HG03558 (cell line): Measurements from ENCODE around the gene ALDH1L1.

Source experiments
- ATAC-seq: cut with Tn5 transposase; IDR thresholded peaks from one replicate; pipeline ENCODE4 v1.9.1; 2021; ENCODE audit warnings: moderate number of reproducible peaks; ENCODE audit not compliant: unreplicated experiment; ENCODE audit errors: extremely low read depth

The ALDH1L1 gene

DNA sequence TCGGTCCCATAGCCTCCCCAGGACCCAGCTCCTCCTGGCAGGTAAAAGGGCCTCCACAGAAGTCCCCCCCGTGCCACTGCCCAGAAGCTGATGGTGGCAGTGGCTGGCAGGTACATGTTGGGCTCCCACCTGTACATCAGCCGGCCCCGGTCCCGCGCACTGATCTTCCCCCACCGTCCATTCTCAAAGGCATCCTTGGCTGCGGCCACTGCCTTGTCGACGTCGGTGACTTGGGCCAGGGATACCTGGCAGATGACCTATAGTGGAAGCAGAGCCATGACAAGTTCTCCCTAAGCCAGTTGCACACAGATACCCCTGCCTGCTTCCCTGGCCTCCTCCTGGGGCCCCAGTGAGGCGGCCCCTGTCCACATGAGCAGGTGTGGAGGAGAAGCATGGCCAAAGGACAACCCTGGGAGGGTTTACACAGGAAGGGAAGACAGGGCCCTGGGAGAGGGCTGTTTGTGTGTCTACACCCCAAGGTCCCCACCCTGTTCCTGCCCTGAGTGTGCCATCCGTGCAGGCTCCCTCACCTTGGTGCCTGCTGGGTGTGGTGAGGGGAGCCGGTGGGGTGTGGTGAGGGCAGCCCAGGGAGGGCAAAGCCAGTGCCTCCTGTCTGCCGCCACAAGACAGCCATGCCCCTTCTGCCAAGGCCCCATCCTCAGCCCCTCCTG is 44.8 kb downstream of the ALDH1L1 start:
- ATAC-seq = no peak

DNA sequence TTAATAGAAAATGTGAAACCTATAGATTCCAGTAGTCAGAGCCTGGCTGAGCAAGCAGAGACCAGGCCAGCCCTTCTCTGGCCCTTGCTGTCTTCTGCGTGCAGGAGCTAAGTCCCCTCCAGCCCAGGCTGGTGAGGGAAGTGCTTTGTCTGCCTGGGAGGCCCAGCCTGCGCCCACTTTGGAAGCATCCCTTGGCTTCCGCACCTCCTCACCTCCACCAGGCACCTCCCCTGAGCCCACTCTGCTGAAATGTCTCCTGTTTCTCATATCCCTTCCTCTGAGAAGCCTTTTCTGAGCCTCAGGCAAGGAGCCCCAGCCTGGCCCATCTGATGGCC is 45.3 kb downstream of the ALDH1L1 start:
- no peak for ATAC-seq

DNA sequence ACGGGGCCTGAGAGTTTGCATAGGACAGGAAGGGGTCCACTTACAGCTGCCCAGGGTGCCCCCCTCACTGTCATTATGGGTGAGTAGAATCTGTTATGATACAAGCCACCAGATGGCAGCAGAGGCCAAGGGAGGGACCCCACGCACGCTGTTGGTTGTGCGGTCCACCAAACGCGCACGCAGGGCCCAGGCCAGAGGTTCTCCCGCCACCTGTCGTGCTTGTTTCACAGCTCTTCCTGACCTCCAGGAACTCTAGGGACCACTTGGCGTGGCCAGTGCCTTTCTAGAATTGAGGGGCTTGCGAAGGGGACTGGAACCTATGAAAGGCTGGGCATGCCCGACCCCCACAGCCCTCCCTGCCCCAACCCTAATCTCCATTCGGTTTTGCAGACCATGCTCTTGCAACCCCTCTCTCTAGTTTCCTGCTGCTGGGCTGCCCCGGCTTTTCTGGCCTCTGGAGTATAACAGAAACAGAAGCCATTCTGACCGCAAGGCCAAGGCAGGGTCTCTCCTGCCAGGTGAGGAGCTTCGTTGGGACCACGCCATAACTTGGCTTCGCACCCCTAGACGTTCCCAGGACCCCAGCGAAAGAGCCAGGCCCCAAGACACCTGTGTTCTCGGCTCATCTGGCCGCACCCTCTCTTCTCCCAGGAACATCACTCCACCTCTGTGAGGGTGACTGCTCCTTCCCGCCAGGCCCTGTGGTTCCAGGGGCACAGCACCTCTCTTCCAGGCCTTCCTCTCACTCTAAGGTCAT is 46.0 kb downstream of the ALDH1L1 start:
- ATAC-seq = no peak

DNA sequence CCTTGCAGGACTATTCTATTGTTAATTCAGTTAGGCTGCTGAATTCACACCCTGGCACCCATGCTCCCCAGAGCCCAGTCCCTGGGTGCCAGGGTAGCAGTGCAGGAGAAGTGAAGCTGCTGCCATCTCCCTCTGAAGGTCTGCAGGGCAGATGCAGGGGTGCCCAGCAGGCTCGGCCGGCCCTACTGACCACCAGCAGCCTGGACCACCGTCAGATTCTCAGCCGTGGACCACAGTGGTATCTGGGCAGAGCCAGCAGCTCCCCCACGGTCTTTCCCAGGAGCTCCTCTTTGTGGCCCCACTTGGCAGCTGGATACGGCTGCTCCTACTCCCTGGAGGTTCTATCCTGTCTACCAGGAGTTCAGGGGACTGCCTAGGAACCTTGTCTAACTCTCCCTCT is 46.8 kb downstream of the ALDH1L1 start:
- ATAC-seq = no peak

DNA sequence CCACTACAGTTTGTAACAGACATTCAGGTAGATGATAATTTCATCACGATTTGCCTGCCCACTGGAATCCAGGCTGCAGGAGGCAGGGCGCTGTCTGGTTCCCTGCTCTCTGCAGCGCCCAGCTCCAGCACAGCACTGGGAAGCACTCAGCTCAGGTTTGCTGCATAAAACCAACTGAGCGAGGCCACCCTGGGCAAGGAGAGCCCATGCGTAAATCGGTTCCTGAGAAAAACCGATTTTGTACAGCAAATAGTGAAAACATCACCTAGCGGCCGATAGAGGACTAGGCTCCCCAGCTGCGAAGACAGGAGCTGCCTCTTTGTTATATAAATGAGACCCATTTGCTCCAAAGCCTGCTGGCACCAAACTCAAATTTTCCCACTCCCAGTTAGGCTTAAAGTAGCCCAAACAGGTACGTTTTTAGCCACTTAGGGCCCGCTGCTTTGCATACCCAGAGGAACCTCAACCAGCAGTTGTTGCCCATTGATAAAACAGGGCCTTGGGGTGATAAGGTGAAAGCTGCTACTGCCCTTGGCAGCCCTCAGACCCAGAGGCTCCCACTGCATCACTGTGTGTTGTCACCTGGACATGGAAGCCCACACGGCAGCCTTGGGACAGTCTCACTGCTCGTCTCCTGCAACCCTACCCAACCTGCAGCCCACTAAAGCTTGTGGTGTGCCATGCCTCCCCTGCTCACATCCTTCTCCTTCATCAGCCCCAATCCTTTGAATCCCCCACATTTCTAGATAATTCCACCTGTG is 47.5 kb downstream of the ALDH1L1 start:
- no peak for ATAC-seq

DNA sequence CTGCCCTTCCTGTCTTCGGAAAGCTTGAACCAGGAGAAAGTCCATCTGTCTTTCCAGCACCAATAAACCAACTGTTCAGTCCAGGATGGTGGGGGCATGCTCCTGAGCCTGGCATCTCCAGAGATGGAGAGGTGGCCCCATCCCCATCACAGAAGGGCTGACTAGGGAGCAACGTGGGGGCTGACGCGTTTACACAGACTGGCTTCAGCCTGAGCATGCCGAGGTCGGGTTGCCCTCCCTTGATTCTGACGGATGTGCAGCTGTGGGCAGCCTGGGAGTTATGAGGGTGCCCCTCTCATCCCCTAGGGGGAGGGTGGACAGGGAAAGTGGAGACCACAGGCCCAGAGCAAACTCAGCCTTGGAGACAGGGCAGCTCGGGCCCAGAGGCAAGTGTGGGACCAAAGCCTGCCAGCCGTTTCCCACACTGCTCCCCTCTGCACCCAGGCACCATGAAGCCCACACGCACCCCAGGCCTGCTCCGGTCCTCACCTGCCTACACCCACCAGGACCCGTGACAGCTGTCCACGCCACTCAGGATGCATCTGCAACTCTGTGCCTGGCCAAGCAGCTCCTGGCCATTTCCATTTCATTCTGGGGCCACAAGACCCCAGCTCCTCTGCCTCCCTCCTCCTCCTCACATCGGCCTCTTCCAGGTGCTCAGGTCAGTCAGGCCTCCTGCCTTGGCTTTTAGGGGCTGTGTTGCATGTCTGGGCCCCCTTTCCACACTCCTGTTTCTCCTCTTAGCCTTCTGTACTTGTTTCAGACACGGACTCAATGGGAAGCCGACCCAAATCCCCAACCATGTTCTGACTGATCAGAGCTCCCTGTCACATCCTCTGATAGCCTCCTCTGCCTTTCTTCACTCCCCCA is 48.3 kb downstream of the ALDH1L1 start:
- ATAC-seq = no peak

DNA sequence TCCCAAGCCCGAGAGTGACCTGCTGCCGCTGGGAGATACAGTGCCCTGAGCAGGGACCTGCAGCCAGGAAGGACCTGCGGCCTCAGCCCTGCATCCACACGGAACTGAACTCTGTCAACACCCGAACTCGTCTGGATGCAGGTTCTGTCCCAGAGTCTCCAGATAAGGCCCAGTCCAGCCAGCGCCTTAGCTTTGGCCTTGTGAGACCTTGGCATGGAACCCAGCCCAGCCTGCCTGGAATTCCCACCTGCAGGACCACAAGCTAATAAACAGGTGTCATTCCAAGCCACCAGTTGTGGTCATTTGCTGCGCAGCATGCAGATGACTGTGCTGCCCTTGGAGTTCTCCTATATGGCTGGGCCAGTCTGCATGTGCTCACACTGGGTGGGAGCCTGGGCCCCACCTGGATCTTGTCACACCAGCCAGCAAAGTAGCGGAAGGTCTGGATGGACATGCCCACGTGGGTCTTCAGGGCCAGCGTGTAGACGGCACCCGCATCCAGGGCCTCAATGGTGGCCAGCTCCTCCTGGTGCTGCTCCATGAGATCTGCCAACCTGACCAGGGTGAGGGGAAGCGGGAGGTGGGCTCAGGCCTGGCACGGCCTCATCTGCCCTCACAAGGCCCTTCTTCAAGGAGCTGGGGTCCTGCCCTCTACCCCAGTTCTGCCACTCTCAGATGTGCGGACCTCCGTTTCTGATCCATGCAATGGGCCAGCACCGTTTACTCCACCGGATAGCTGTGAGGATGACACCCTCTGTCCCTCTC is 49.2 kb downstream of the ALDH1L1 start:
- ATAC-seq = no peak

DNA sequence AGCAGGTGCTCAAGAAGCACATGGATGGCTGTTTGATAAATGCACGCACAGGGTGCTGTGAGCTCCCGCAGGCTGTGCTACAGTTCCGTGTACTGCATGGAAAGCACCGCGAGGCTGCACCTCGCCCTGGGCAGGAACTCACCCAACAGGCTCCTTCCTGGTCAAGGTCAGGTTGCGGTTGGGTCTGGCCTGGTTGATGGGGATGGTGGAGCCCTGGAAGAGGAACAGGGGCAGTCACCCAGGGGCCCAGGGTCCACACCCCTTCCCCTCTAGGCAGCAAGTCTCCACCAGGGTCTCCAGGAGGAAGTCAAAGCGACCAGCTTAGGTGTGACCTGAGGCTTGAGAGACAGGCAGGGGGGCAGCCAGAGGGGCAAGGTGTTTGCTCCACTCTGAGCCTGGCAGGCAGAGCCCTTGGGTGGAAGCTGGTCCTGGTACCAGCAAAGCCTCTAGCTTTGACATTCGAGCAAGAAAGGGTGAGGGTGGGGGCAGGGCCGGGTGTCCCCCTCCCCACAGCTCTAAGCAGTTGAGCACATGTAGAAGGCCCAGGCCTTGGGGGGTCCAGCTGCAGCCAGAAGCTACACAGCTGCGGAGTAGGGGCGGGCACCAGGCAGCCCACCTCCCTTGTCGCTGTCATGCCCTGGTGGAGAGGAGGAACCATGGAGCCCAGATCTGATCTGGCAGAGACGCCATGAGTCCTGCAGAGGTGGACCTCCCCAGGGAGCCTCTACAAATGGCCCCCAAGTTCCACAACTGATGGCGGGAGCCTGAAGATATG is 50.1 kb downstream of the ALDH1L1 start:
- ATAC-seq = no peak

DNA sequence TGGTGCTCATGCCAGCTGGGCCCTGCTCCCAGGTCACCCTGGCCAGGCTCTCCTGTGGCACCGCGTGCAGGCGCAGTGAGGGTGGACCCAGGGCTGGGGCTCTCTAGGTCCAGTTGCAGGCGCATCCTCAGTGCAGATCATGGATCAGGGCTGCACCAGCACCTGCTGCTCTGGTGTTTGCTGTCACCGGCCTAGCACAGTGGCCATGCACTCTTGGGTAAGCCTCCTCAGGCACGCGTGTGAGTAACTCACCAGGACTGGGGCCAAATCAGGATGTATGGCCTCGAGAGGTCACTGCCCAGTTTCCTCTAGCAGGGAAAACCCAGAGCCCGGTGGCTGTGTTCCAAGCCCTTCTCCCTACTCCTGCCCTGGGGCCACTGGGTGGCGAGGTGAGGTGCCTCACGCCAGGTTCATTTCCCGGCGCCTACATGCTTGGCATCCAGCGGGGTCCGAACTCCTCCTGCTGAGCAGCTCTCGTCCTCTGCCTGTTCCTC is 50.9 kb downstream of the ALDH1L1 start:
- no peak for ATAC-seq

DNA sequence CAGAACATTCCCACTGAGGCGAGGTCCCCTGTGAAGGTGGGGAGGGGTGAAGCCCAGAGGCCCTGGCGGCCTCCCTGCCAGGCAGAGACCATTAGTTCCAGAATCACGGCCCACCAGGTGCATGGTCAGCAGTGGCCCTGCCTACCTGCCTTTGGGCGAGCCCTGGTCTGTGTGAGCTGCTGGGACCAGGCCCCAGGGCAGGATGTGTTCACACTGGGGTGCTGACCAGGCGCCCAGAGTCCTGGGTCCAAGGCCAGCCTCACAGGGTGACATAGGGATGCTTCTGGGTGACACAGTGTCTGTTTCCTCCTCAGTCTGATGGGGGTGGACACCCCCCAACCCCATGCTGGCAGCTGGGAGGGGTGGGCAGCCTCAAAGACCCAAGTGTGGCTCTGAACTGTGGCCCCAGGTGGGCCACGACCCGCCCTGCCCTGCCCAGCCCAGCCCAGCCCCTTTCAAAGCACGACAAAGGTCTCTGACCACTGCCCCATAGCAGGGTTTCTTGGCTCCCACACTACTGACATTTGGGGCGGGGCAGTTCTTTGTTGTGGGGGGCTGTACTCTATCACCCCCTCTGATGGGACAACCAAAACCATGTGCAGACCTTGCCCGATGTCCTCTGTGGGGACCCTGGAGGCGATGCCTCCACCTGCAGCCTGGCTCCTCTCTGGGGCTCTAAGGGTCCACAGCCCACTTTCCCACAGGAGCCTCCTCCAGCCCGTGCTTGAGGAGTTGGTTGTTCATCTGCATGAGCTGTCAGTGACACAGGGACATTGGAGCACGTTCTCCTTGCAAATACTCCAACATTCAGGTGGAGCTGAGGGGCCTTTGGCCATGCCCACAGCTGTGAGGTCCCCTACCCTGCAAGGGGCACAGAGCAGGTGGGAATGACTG is 51.6 kb downstream of the ALDH1L1 start:
- no peak for ATAC-seq

DNA sequence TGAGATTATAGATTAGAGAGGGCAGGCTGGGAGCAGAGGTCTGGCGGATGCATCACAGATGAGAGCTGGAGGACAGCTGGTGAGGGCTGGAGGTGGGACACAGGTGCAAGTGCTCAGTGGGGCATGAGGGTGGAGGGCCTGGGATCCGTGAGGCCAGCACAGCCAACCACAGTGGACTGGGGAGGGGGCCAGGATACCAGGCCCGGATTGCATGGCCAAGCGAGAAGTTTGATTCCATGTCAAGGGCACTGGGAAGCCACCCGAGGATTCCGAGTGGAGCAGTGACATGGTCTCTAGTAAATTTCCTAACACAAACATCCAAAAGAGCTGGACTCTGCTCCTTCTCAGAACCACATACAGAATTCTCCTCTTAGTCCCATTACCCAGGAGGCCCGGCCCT is 52.5 kb downstream of the ALDH1L1 start:
- no peak for ATAC-seq

DNA sequence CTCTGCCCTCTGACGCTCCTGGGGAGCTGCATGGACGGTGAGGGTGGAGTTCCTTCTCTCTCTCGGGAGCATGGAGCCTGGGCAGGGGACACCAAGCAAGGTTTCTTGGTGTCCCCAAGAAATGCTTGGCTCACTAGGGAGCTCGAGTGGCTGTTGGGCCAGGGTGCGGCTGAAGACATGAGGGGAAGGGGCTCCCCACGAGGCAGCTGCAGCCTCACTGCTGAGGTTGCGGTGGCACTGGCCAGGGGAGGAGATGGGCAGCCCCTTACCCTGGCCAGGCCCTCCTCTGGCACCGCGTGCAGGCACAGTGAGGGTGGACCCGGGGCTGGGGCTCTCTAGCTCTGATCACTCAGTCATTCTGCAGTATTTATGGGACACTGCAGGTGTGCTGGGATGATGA is 52.9 kb downstream of the ALDH1L1 start:
- ATAC-seq = no peak

DNA sequence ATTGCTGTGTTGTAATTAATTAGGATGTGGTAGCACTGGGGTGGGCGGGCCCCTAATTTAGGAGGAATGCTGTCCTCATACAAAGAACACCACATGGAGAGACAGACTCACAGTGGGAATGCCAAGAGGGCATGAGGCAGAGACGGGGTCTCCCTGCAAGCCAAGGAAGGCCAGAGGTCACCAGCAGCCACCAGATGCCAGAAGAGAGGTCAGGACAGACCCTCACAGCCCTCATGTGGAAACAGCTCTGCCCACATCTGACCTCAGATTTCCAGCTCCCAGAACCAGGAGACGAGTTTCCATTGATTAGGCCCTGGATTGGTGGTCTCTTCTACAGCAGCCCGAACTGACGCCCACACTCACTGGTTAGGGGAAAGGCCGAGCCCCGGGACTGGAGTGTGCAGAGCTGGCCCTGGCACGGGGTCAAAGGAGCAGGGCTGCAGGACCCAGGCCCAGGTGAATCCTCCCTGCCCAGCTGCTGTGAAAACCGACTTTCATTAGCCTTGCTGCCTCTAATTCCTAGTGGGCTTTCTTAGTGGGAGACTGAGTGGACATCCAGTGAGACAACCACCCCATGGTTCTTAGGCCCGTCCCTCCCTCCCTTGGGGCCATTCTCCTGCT is 53.5 kb downstream of the ALDH1L1 start:
- no peak for ATAC-seq

DNA sequence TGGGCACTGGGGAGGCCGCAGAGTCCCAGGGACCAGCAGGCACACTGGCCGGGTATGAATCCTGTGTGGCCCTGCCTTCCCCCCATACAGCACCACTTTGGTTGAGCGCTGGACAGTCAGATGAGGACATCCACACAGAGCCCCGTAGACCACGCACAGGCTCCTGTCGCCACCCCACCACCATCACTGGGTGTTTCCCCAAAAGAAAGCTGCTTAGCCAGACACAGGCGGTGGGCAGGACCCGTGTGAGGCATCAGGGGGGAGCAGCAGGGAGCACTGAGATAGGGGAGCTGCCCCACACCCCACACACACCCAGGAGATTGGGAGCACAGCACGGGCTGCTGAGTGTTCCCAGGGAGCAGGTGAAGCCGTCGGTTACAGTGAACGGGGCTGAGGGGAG is 54.1 kb downstream of the ALDH1L1 start:
- ATAC-seq = no peak

DNA sequence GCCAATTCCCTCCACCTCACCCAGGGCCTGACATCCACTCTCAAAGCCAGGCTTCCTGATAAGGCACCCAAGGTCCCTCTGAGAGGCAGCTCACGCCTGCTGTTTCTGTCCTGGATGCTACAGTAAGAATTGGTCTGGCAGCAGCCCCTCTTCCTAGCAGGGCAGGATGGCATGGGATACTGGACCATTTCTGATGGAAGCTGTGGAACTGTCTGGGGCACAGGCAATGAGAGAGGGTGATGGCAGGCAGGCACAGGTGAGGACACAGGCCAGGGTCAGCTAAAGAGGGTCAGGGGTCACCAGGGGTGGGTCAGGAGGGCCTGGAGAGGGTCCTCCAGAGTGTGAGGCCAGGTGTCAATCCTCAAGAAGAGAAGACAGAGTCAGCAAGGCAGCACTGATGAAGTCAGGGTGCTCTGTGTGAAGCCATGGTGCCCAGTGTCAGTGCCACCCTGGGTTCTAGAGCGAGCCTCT is 54.6 kb downstream of the ALDH1L1 start:
- ATAC-seq = no peak

DNA sequence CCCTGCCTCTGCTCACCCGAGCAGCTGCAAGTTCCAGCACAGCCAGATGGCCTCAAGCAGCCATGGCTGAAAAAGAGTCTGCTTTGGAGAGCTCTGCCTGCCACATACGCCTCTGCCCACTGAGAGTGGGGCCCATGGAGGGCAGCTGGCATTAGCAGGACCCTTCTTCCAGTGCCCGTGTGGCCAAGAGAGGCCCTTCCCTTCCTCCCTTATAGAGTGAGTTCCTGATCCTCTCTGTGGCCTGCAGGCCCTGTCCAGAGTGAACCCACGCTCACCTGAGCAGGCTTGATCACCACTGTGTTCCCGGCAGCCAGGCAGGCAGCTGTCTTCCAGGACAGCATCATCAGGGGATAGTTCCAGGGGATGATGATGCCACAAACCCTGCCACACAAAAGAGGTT is 55.0 kb downstream of the ALDH1L1 start:
- no peak for ATAC-seq

DNA sequence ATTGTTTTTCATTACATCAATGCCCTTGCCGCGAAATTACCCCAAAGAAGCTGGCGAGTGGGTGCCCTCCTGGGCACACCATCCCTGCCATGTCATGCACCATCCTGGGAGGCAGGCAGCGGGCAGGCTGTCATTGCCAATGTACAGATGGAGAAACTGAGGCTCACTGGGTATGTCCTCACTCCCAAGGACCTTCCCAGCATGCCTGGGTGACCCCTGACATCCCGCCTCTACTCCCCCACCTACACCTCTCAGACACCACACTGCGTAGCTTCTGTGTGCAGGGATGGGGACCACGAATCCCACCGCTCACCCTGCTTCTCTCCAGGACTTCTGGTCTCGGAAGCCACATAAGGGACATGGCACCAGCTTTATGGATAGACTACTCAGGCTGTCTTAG is 55.5 kb downstream of the ALDH1L1 start:
- ATAC-seq = no peak
